Stimulated activated CD8-positive, alpha-beta memory T cell treated with anti-CD3 and anti-CD28 coated beads, Interleukin-4, amount 100 ng/mL, for 48 hours (primary cell): ENCODE measurements around the gene CDH13.

Experiments
- DNase-seq: peaks from one replicate; pipeline ENCODE4 v3.0.0-alpha.2; 2020

Gene CDH13

DNA sequence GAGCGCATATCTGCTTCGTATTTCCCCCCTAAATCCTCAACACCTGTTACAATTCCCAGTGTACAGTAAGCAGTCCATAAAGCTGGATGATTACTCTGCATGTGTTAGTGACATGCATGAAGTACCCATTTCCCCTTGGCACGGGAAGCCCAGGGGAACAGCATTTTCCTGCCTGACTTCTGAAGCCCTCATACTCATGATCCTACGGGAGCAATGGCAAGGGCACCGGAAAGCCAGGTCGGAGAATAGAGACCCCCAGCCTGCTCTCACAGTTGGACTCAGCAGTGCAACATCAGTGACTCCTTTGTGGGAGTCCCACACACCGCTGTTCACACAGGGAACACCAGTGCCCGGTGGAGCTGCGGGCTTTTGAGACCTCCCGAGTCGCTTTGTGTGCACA lies 336.9 kb downstream of the CDH13 start:
- no peak for DNase-seq

GRCh38 chr16:82965808-82966207 lies 339.0 kb downstream of the CDH13 start:
- DNase-seq: no peak

DNA sequence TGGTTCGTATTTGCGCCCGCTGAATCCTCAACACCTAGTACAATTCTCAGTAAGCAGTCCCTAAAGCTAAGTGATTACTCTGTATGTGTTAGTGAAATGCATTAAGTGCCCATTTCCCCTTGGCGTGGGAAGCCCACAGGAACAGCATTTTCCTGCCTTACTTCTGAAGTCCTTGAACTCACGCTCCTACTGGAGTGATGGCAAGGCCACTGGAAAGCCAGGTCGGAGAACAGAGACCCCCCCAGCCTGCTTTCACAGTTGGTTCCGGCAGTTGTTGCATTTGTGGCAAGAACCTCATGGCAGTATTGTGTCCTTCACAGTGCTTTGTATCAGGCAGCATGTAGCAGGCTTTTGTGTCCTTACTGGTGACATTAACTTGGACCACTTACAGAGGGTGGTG lies 340.7 kb downstream of the CDH13 start:
- no peak for DNase-seq

DNA sequence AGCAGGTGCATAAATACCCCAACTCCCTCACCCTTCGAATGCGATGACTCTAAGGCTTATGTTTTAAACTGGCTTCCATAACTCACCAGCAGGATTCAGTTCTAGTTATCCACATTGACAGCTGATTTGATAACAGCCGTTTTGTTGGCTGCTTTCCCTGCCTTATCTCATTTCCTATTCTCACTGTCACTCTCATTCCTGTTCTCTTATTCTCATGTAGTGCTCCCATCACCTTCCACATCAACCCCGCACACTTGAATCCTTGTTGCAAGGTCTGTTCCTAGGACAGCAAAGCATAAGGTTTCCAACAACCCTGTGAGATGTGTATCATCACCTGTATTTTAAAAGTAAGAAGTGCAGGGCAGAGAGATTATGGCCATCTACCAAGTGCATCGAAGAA lies 344.4 kb downstream of the CDH13 start:
- no peak for DNase-seq

- DNase-seq: no peak
Measured at GRCh38 chr16:82972331-82972919, 345.7 kb downstream of the CDH13 start.

DNA sequence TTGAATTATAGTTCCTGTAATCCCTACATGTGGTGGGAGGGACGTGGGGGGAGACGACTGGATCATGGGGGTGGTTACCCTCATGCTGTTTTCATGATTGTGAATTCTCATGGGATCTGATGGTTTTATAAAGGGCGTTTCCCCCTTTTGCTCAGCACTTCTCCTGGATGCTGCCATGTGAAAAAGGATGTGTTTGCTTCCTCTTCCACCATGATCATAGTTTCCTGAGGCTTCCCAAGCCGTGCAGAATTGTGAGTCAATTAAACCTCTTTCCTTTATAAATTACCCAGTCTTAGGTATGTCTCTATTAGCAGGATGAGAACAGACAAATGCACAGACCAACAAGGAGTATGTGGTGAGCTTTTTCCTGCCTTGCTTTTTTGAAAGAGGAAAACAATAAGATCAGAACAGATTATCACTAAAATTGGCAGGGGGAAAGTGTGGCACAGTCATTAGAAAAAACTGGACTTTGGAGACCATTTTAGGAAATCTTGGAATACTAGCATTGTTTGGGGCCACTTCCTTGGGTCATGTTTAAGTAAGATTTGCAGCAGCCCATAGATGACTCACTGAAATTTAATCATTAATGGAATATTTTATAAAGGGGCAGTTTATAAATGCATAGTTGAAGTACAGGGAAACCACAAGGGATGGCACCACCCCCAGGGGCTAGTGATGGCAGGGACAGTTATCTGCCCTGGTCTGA lies 352.8 kb downstream of the CDH13 start:
- no peak for DNase-seq

- DNase-seq: no peak
Measured at GRCh38 chr16:82980810-82981209, 354.0 kb downstream of the CDH13 start.

- DNase-seq: no peak
Measured at GRCh38 chr16:82987767-82988166, 361.0 kb downstream of the CDH13 start.

DNA sequence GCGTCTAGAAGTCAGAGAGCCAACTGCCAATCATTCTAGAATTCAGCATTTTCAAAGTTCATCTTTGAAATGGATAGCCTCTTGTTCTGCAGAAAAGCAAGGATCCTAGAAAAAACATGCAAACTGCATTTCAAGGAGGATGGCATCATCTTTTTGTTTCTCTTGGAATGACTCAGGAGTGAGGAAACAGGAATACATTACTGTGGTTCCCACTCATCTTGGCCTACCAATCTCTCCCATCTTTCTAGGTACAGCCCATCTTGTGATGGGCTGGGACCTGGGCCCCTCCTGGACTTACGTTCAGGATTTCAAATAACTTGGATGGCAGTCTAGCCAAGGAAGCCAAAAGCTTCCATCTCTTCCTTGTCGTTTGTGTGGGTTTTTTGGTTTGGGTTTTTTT lies 363.4 kb downstream of the CDH13 start:
- DNase-seq: no peak

- DNase-seq: no peak
Measured at GRCh38 chr16:82991410-82991809, 364.6 kb downstream of the CDH13 start.

- DNase-seq: no peak
Measured at GRCh38 chr16:82991966-82992675, 365.4 kb downstream of the CDH13 start.

DNA sequence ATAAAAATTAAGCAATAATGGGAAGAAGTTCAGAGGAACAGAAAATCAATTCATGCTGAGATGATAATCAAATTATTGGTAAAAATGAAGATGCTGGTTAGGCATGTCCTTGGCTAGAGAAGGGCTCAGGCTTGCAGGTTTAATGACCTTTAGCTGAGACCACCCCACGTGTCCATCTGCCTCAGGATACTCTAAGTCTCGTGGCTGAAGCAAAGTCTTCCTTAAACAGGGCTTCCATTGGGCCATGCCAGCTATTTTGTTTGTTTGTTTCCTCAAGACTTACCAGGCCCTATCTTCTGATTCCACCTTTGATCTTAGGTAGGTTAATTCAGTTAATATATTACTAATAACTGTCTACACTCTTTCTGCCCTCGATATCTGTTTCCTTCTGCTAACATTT lies 366.0 kb downstream of the CDH13 start:
- DNase-seq: no peak

DNA sequence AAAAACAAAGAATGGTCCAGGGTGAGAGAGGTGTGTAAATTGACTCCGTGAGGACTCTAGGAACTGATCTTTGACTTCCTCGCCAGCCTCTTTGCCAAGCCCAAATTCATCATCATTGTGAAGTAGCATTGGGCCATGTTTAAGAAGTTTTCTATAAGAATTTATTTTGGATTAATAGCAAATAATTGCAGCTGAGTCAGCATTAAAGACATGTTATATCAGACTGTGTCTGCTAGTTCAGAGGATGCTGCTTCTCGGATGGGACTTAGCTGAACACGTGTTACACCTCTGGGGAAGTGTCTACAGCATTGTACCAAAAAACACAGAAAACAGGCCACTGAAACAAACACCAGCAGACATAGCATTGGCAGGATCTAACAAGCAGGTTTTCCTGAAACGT lies 366.6 kb downstream of the CDH13 start:
- DNase-seq: no peak

GRCh38 chr16:82993926-82994325 lies 367.2 kb downstream of the CDH13 start:
- DNase-seq: no peak

- no peak for DNase-seq
Measured at GRCh38 chr16:82995286-82995923, 368.6 kb downstream of the CDH13 start.

DNA sequence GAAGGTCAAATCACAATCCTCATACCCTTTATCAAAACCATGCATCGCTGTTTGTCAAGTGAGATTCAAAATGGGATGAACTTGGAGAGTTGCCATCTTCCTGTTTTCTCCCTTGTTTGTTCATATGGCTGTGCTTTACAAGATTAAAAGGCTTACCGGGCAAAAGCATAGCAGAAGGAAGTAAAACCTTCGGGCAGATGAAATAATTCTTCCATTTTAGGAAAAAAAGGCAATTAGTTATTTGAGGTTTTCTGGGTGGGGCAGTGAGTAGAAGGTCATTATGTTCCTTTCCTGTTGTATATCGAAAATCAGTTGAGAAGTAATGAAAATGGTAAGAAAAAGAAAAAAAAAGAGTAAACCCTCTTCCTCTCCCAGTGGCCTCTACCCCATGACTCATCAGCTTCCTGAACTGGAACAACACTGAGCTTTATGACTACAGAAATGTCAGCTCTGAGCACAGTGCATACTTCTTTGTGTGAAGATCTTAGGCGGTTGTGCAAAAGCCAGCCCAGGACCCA lies 369.2 kb downstream of the CDH13 start:
- no peak for DNase-seq

- DNase-seq: no peak
Measured at GRCh38 chr16:82996814-82997213, 370.0 kb downstream of the CDH13 start.

GRCh38 chr16:82999711-83000110 lies 372.9 kb downstream of the CDH13 start:
- no peak for DNase-seq

DNA sequence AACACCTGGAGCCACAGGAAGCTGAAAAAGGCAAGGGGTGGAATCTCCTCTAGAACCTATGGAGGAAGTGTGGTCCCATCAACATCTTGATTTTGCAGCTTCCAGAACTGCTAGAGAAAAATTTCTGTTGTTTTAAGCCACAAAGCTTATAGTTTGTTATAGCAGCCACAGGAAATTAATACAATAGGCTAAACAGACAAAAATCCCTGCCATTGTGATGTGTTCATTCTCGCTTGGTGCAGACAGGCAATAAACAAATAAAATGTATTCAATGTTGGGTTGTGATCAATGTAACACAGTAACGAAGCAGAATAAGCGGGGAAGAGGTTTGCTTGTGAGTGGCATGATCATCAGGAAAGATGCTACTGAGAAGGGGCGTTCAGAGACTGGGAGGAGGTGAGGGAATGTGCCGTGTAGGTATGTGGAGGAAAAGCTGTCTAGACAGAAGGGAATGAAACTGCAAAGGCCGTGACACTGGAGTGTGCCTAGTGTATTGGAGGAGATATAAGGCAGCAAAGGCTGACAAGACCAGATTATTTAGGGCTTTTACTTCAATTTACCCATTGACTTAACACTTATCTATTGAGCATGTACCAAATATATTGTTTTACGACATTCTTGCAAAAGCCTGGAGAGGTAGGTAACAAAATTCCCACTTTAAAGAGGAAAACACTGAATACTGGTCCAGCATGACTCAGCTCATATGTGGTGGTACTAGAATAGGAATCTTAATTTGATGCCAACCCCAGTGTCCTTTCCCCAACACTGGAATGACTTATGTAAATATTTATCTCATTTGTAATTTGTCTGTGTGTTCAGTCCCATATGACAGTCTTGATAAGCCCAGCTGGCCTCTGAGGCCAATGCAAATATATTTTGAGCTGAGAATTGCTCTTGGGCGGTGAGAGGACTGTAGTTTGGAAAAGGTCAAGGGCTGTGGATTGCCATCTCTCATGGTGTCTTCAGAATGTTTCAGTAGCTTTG lies 375.9 kb downstream of the CDH13 start:
- DNase-seq: no peak

GRCh38 chr16:83004868-83005652 lies 378.3 kb downstream of the CDH13 start:
- no peak for DNase-seq

- DNase-seq: no peak
Measured at GRCh38 chr16:83005653-83006160, 378.9 kb downstream of the CDH13 start.
